Hepatocyte (in vitro differentiated cells): Measurements from ENCODE around the gene KIAA0586. TPM values are rescaled to one million over a fixed set of nuclear protein-coding genes. Genes with fewer than 3 reads are reported as not detected.

Experiments
- DNase-seq: peaks from one replicate; pipeline ENCODE4 v3.0.0-alpha.2; 2016; ENCODE audit warnings: low spot score
- H2AFZ ChIP-seq: fragments of 200-600 bp; sonication (generic); 2 replicates; pipeline ENCODE4 v1.6.0; 2016; ENCODE audit warnings: antibody characterized with exemption, mild to moderate bottlenecking
- H3K27ac ChIP-seq: fragments of 200-600 bp; sonication (generic); 2 replicates; pipeline ENCODE4 v1.5.1; 2016; ENCODE audit warnings: mild to moderate bottlenecking
- H3K27me3 ChIP-seq: fragments of 200-600 bp; sonication (generic); 2 replicates; pipeline ENCODE4 v1.6.1; 2016
- H3K36me3 ChIP-seq: fragments of 200-600 bp; sonication (generic); replicated peaks from 2 replicates; pipeline ENCODE4 v1.5.1; 2016; ENCODE audit warnings: low read depth; ENCODE audit not compliant: insufficient read depth
- H3K4me1 ChIP-seq: fragments of 200-600 bp; sonication (generic); 2 replicates; pipeline ENCODE4 v1.5.1; 2016; ENCODE audit warnings: mild to moderate bottlenecking, moderate library complexity; ENCODE audit not compliant: insufficient read depth
- H3K4me2 ChIP-seq: fragments of 200-600 bp; sonication (generic); 2 replicates; pipeline ENCODE4 v1.6.0; 2016
- H3K4me3 ChIP-seq: fragments of 200-600 bp; sonication (generic); 2 replicates; pipeline ENCODE4 v1.5.1; 2016; ENCODE audit warnings: mild to moderate bottlenecking
- H3K79me2 ChIP-seq: fragments of 200-600 bp; sonication (generic); 2 replicates; pipeline ENCODE4 v1.6.0; 2017; ENCODE audit warnings: mild to moderate bottlenecking
- H3K9me2 ChIP-seq: fragments of 200-600 bp; sonication (generic); replicated peaks from 2 replicates; pipeline ENCODE4 v1.6.0; 2017; ENCODE audit warnings: mild to moderate bottlenecking; ENCODE audit not compliant: insufficient read depth
- H3K9me3 ChIP-seq: fragments of 200-600 bp; sonication (generic); 2 replicates; pipeline ENCODE4 v1.5.1; 2016; ENCODE audit warnings: low read depth, mild to moderate bottlenecking
- H4K20me1 ChIP-seq: fragments of 200-600 bp; sonication (generic); 2 replicates; pipeline ENCODE4 v1.6.0; 2016; ENCODE audit warnings: mild to moderate bottlenecking; ENCODE audit not compliant: insufficient read depth, poor library complexity, severe bottlenecking
- EZH2 ChIP-seq: fragments of 200-600 bp; sonication (generic); IDR thresholded peaks from 2 replicates; pipeline ENCODE4 v1.6.1; 2016; ENCODE audit warnings: antibody characterized with exemption, mild to moderate bottlenecking, borderline replicate concordance
- EZH2phosphoT487 ChIP-seq: fragments of 200-600 bp; sonication (generic); IDR thresholded peaks from one replicate; pipeline ENCODE4 v1.6.1; 2018; ENCODE audit warnings: antibody characterized with exemption, mild to moderate bottlenecking, low read depth, moderate library complexity; ENCODE audit not compliant: unreplicated experiment, severe bottlenecking
- WGBS: methylation state at CpG from one replicate; pipeline ENCODE4 v1.1.6; 2016; ENCODE audit warnings: low lambda C conversion rate; ENCODE audit errors: missing lambda C conversion rate; 5-methylcytosine and 5-hydroxymethylcytosine counted together
- polyA plus RNA-seq: library from polyadenylated mRNA; unstranded; fragments of >200 nt; fragmentation: Nextera tagmentation; extraction: Ambion mirVana; gene quantifications from 2 replicates; pipeline ENCODE4 v1.2.1, GENCODE V29; 2016
- total RNA-seq: library from RNA; depleted of rRNA; stranded (reverse); fragments of >200 nt; gene quantifications from 2 replicates; pipeline ENCODE4 v1.2.3, GENCODE V29; 2014
- TF ChIP-seq, protein P1 (sequence below): fragments of 200-600 bp; sonication (generic); IDR thresholded peaks from 2 replicates; pipeline ENCODE4 v1.5.1; 2016; ENCODE audit warnings: antibody characterized with exemption, mild to moderate bottlenecking; ENCODE audit not compliant: poor library complexity

Gene KIAA0586
- total and polyA plus RNA-seq, 2 experiments from 2014 or later = 7.3 to 21.4 TPM

- 100% methylated on average over 1 of the region's 1 CpG for WGBS
- no peaks in the 10 kb centered on the region for H3K4me1 ChIP-seq
- no peak overlapping the region for H2AFZ ChIP-seq
- H3K9me3 ChIP-seq = no peaks in the 10 kb centered on the region
- no peaks in the 10 kb centered on the region for H3K79me2 ChIP-seq
- no peak overlapping the region for H3K4me2 ChIP-seq
- H3K4me3 ChIP-seq = no peak overlapping the region
- TF ChIP-seq EZH2 (no peak), EZH2phosphoT487 (no peak)
- TF ChIP-seq, protein P1, sequence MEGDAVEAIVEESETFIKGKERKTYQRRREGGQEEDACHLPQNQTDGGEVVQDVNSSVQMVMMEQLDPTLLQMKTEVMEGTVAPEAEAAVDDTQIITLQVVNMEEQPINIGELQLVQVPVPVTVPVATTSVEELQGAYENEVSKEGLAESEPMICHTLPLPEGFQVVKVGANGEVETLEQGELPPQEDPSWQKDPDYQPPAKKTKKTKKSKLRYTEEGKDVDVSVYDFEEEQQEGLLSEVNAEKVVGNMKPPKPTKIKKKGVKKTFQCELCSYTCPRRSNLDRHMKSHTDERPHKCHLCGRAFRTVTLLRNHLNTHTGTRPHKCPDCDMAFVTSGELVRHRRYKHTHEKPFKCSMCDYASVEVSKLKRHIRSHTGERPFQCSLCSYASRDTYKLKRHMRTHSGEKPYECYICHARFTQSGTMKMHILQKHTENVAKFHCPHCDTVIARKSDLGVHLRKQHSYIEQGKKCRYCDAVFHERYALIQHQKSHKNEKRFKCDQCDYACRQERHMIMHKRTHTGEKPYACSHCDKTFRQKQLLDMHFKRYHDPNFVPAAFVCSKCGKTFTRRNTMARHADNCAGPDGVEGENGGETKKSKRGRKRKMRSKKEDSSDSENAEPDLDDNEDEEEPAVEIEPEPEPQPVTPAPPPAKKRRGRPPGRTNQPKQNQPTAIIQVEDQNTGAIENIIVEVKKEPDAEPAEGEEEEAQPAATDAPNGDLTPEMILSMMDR = no peak
- no peaks in the 10 kb centered on the region for H4K20me1 ChIP-seq
- DNase-seq = no peak
- H3K27me3 ChIP-seq = no peaks in the 10 kb centered on the region
- no peaks in the 10 kb centered on the region for H3K36me3 ChIP-seq
- H3K27ac ChIP-seq = no peak overlapping the region
- H3K9me2 ChIP-seq = no peaks in the 10 kb centered on the region
These were observed 115.7 kb downstream of the KIAA0586 start for GRCh38 chr14:58543253-58543652.

DNA sequence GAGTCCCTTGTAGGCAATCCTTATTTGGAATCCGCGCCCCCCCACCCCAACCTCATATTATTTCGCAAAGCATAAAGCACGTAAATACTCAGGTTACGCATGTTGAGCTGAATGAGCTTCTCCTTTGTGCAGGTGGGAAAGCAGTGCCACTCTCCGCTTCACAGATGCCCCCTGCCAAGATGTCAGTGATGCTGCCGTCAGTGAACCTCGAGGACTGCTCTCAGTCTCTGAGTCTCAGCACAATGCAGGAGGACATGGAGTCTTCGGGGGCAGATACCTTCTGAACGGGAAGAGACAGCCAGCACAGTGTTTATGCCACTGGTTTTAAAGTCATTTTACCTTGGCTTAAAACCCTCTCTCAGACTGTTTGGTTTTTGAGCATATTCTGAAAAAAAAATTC is 120.1 kb downstream of the KIAA0586 start:
- Histone ChIP-seq H3K9me3 (no peaks in the 10 kb centered on the region), H4K20me1 (no peaks in the 10 kb centered on the region), H3K27me3 (no peaks in the 10 kb centered on the region), H3K27ac (no peak overlapping the region), H3K4me1 (no peaks in the 10 kb centered on the region), H3K36me3 (no peaks in the 10 kb centered on the region), H3K9me2 (no peaks in the 10 kb centered on the region), H3K79me2 (no peaks in the 10 kb centered on the region), H3K4me3 (no peak overlapping the region), H3K4me2 (no peak overlapping the region), H2AFZ (no peak overlapping the region)
- TF ChIP-seq EZH2 (no peak), EZH2phosphoT487 (no peak)
- TF ChIP-seq, protein P1 = no peak
- WGBS = 83% methylated on average over 10 of the region's 10 CpGs
- DNase-seq = no peak

DNA sequence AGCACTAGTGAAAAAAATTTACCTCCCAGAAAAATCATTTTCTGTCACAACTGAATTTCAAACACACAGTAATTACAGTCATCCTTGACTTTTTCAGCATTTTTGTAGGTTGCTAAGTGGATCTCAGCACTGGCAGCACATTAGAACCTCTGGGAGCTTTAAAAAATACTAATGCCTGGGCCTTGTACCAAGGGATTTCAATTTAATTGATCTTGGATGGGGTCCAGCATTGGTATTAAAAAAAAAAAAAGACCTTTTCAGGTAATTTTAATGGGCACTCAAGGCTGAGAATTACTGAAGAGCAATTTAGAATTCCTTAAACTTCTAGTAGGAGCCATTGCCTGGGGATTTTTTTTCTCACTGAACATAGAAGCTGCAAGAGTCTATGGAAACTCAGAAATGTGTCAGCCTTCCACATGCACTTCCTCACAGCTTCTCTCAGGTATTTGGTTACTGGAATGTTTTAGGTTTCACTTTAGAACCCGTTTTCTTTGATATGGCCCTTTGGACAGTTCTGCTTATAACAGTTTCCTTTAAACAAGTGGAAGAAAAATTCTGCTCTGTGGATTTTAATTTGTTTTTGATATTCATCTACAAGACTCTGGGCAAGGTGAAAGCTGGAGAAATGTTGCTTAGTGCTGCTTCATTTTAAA is 121.7 kb downstream of the KIAA0586 start:
- WGBS = 27% methylated on average over 1 of the region's 1 CpG
- DNase-seq = no peak

More for the DNA sequence above, 121.7 kb downstream of the KIAA0586 start:
- Histone ChIP-seq H3K79me2 (no peaks in the 10 kb centered on the region), H3K27me3 (no peaks in the 10 kb centered on the region), H2AFZ (no peak overlapping the region), H3K9me3 (no peaks in the 10 kb centered on the region), H3K4me2 (no peak overlapping the region), H4K20me1 (no peaks in the 10 kb centered on the region), H3K36me3 (no peaks in the 10 kb centered on the region), H3K27ac (no peak overlapping the region), H3K4me3 (no peak overlapping the region), H3K9me2 (no peaks in the 10 kb centered on the region), H3K4me1 (no peaks in the 10 kb centered on the region)
- TF ChIP-seq, protein P1 = no peak
- TF ChIP-seq EZH2 (no peak), EZH2phosphoT487 (no peak)
